Vagina (tissue), 2 donors: ENCODE data around the gene RCC2. TPM values are rescaled to one million over a fixed set of nuclear protein-coding genes. Genes with fewer than 3 reads are reported as not detected.
A peak's percentile ranks its signal among the peaks of the same experiment; 100 is the strongest.

ENCODE experiments used
- DNase-seq, 2 donors: peaks; one replicate each; pipeline ENCODE4 v3.0.0-alpha.2; 2017; ENCODE audit errors: extremely low spot score in 2 of 2
- H3K27ac ChIP-seq: fragments of 200-600 bp; sonication (generic); one replicate; pipeline ENCODE4 v1.5.1; 2019
- H3K27me3 ChIP-seq: fragments of 200-600 bp; sonication (generic); one replicate; pipeline ENCODE4 v1.5.1; 2019
- H3K36me3 ChIP-seq, 2 donors: fragments of 200-600 bp; sonication (generic); one replicate each; pipeline ENCODE4 v1.5.1; 2017 to 2019
- H3K4me1 ChIP-seq: fragments of 200-600 bp; sonication (generic); one replicate; pipeline ENCODE4 v1.5.1; 2019
- H3K4me3 ChIP-seq, 2 donors: fragments of 200-600 bp; sonication (generic); 1 replicate in 1 of 2; 2 replicates in 1 of 2; pipeline ENCODE4 v1.5.1; 2016 to 2019
- H3K9me3 ChIP-seq: fragments of 200-600 bp; sonication (generic); one replicate; pipeline ENCODE4 v1.5.1; 2019
- CTCF ChIP-seq, 3 experiments: fragments of 450-650 bp in 2 of 3; fragments of 200-600 bp in 1 of 3; sonication (generic) in 1 of 3; IDR thresholded peaks; one replicate each; pipeline ENCODE4 v1.5.1; 2017 to 2019; ENCODE audit warnings: antibody characterized with exemption in 3 of 3, mild to moderate bottlenecking in 2 of 3, moderate library complexity in 2 of 3
- POLR2A ChIP-seq, 2 donors: fragments of 450-650 bp; IDR thresholded peaks; one replicate each; pipeline ENCODE4 v1.6.1; 2017; ENCODE audit warnings: antibody characterized with exemption in 2 of 2, mild to moderate bottlenecking in 2 of 2, moderate library complexity in 2 of 2
- POLR2AphosphoS5 ChIP-seq, 2 donors: sonication (generic); formaldehyde crosslinking; IDR thresholded peaks; one replicate each; pipeline ENCODE4 v1.9.0; 2017; ENCODE audit warnings: antibody characterized with exemption in 2 of 2, mild to moderate bottlenecking in 2 of 2, low read depth in 1 of 2; ENCODE audit not compliant: insufficient read depth in 1 of 2
- intact Hi-C: fragments of 100-400 bp; cut with DNase I; formaldehyde crosslinking; loops from one replicate; pipeline ENCODE4 v1.15.1; 2023
- total RNA-seq: library from RNA; depleted of rRNA; stranded (reverse); fragments of >200 nt; gene quantifications from one replicate; pipeline ENCODE4 v1.2.3, GENCODE V29; 2016

Gene RCC2
- total RNA-seq, 1 donor from 2014 or later = 31.2 TPM

- H3K9me3 ChIP-seq = no peaks in the 10 kb centered on the region
- peaks cover 40% of the 10 kb centered on the region for H3K4me1 ChIP-seq
- no peaks in the 10 kb centered on the region for H3K36me3 ChIP-seq
- no peak overlapping the region for H3K27ac ChIP-seq
- TF ChIP-seq POLR2A (IDR thresholded peaks at IDR 0.05) = no peak
- TF ChIP-seq POLR2AphosphoS5 (IDR thresholded peaks at IDR 0.05; ENCODE audit: insufficient read depth in 1 of 2, low read depth in 1 of 2) = no peak
- no peak for TF ChIP-seq CTCF (IDR thresholded peaks at IDR 0.05)
- H3K27me3 ChIP-seq = no peaks in the 10 kb centered on the region
- intact Hi-C loops = no loop called here
- no peak overlapping the region for H3K4me3 ChIP-seq
- no peak for DNase-seq
These were observed 2.5 kb upstream of the RCC2 start for GRCh38 chr1:17441993-17442357.

DNA sequence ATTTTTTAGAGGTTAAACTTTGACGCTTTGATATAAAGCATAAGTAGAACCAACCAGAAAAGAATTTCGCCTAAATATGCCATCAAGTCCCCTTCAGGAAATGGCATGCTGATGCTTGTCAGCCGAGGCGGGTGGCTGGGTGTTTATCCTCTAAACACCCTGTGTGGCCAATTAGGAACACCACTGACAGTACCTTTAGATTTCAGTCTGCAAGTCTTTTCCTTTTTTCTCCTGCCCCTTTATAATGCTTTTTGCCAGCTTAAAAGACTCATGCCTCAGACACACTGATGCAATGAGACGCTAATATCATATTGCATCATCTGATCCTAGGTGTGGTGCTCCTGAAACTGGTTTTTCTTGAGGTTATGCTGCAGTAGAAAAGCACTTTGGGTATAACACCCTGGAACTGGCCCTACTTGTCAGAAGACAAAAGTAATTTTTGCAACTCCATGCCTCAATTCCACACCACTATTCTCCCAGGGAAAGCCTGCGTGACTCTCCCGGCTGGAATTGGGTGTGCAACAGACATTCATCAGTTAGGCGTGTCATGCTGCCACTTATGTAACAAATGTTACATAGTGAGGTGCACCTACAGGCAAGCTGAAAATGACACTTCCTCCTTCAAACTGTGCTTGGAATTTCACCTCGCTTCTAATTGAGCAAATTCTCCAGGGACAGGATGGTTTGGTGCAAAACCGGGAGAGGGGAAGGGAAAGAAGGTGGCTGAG lies 2.0 kb upstream of the RCC2 start:
- H3K27me3 ChIP-seq = no peaks in the 10 kb centered on the region
- TF ChIP-seq POLR2AphosphoS5 (IDR thresholded peaks at IDR 0.05; ENCODE audit: insufficient read depth in 1 of 2, low read depth in 1 of 2) = peak in 1 of 2 donors; percentile 78
- TF ChIP-seq POLR2A (IDR thresholded peaks at IDR 0.05) = no peak
- H3K4me1 ChIP-seq = peaks cover 45% of the 10 kb centered on the region
- H3K9me3 ChIP-seq = no peaks in the 10 kb centered on the region
- peak overlapping the region; percentile 78 for H3K27ac ChIP-seq
- intact Hi-C loops = no loop called here
- H3K4me3 ChIP-seq = no peak overlapping the region
- no peaks in the 10 kb centered on the region for H3K36me3 ChIP-seq
- DNase-seq = no peak

DNA sequence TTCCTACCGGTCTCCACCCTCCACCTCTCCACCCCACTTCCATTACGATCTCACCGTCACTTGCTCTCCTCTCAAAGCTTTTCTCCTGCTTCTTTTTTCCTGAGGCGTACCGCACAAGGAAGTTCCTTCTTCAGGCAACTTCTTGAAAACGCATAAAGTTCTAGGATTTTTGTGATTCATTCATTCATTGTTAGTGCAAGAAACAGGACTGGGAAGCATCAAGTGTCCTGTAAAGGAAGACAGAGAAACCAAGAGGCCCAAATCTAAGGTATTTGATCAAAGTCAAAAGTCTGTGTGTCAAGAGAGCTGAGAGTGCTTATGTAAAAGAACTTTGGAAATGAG lies 1.3 kb upstream of the RCC2 start:
- DNase-seq = no peak
- intact Hi-C loops = no loop called here
- H3K4me1 ChIP-seq = peaks cover 50% of the 10 kb centered on the region
- TF ChIP-seq CTCF (IDR thresholded peaks at IDR 0.05) = no peak
- no peak for TF ChIP-seq POLR2A (IDR thresholded peaks at IDR 0.05)
- TF ChIP-seq POLR2AphosphoS5 (IDR thresholded peaks at IDR 0.05; ENCODE audit: insufficient read depth in 1 of 2, low read depth in 1 of 2) = no peak
- H3K27me3 ChIP-seq = no peaks in the 10 kb centered on the region
- H3K36me3 ChIP-seq = no peaks in the 10 kb centered on the region
- no peaks in the 10 kb centered on the region for H3K9me3 ChIP-seq
- H3K4me3 ChIP-seq = peak overlapping the region in 1 of 2 donors; percentile 90
- H3K27ac ChIP-seq = peak overlapping the region; percentile 78

- TF ChIP-seq CTCF (IDR thresholded peaks at IDR 0.05) = no peak
- TF ChIP-seq POLR2A (IDR thresholded peaks at IDR 0.05) = no peak
- TF ChIP-seq POLR2AphosphoS5 (IDR thresholded peaks at IDR 0.05; ENCODE audit: insufficient read depth in 1 of 2, low read depth in 1 of 2) = no peak
- DNase-seq = no peak
- no peaks in the 10 kb centered on the region for H3K9me3 ChIP-seq
- no peaks in the 10 kb centered on the region for H3K27me3 ChIP-seq
- intact Hi-C loops = no loop called here
- H3K4me1 ChIP-seq = peaks cover 50% of the 10 kb centered on the region
- H3K4me3 ChIP-seq = peak overlapping the region; percentile 79 to 90
- no peaks in the 10 kb centered on the region for H3K36me3 ChIP-seq
- H3K27ac ChIP-seq = peak overlapping the region; percentile 78
These were observed 773 bp upstream of the RCC2 start for GRCh38 chr1:17440074-17440826.

- Histone ChIP-seq H3K4me1 (peaks cover 45% of the 10 kb centered on the region), H3K27me3 (no peaks in the 10 kb centered on the region), H3K27ac (peak overlapping the region; percentile 89), H3K9me3 (no peaks in the 10 kb centered on the region), H3K36me3 (no peaks in the 10 kb centered on the region), H3K4me3 (peak overlapping the region; percentile 79 to 90)
- no peak for DNase-seq
- no peak for TF ChIP-seq POLR2AphosphoS5 (IDR thresholded peaks at IDR 0.05; ENCODE audit: insufficient read depth in 1 of 2, low read depth in 1 of 2)
- no peak for TF ChIP-seq POLR2A (IDR thresholded peaks at IDR 0.05)
- TF ChIP-seq CTCF (IDR thresholded peaks at IDR 0.05) = no peak
- intact Hi-C loops = no loop called here
These were observed 893 bp downstream of the RCC2 start for GRCh38 chr1:17438318-17439249.
